ENCODE data around the gene PLCB4. TPM values are rescaled to one million over a fixed set of nuclear protein-coding genes. Genes with fewer than 3 reads are reported as not detected.

Gene PLCB4
- total RNA-seq, 1 experiment from 2014 or later, result 12.9 TPM

GRCh38 chr20:9424551-9424950, 355.7 kb downstream of the PLCB4 start:
- Mint-ChIP-seq H3K36me3 (ENCODE audit: insufficient read depth, unreplicated experiment) (no peaks in the 10 kb centered on the region), H3K27me3 (ENCODE audit: unreplicated experiment) (no peaks in the 10 kb centered on the region), H3K27ac (ENCODE audit: unreplicated experiment) (no peak overlapping the region), H3K4me3 (ENCODE audit: low read depth, unreplicated experiment) (no peak overlapping the region), H3K9me3 (ENCODE audit: low read depth, unreplicated experiment) (no peaks in the 10 kb centered on the region), H3K4me1 (ENCODE audit: low read depth, unreplicated experiment) (no peaks in the 10 kb centered on the region)
- TF ChIP-seq CTCF (IDR thresholded peaks at IDR 0.05; ENCODE audit: unreplicated experiment), result no peak
- intact Hi-C loops (cut with micrococcal nuclease; ENCODE audit: unreplicated experiment), result no loop called here
- no peak for DNase-seq
- CTCF ChIA-PET, result no interaction called here
- BruUV-seq (replicated peaks), result no TSS peak

GRCh38 chr20:9427430-9428291, 358.8 kb downstream of the PLCB4 start:
- Mint-ChIP-seq H3K27me3 (ENCODE audit: unreplicated experiment) (no peaks in the 10 kb centered on the region), H3K4me1 (ENCODE audit: low read depth, unreplicated experiment) (no peaks in the 10 kb centered on the region), H3K27ac (ENCODE audit: unreplicated experiment) (no peak overlapping the region), H3K4me3 (ENCODE audit: low read depth, unreplicated experiment) (no peak overlapping the region), H3K9me3 (ENCODE audit: low read depth, unreplicated experiment) (no peaks in the 10 kb centered on the region), H3K36me3 (ENCODE audit: insufficient read depth, unreplicated experiment) (no peaks in the 10 kb centered on the region)
- intact Hi-C loops (cut with micrococcal nuclease; ENCODE audit: unreplicated experiment), result no loop called here
- CTCF ChIA-PET, result no interaction called here
- DNase-seq, result no peak
- BruUV-seq (replicated peaks), result no TSS peak
- no peak for TF ChIP-seq CTCF (IDR thresholded peaks at IDR 0.05; ENCODE audit: unreplicated experiment)

GRCh38 chr20:9428292-9428607, 359.4 kb downstream of the PLCB4 start:
- H3K4me1 Mint-ChIP-seq (ENCODE audit: low read depth, unreplicated experiment), result no peaks in the 10 kb centered on the region
- no peak for DNase-seq
- TF ChIP-seq CTCF (IDR thresholded peaks at IDR 0.05; ENCODE audit: unreplicated experiment), result no peak
- H3K9me3 Mint-ChIP-seq (ENCODE audit: low read depth, unreplicated experiment), result no peaks in the 10 kb centered on the region
- H3K36me3 Mint-ChIP-seq (ENCODE audit: insufficient read depth, unreplicated experiment), result no peaks in the 10 kb centered on the region
- H3K27me3 Mint-ChIP-seq (ENCODE audit: unreplicated experiment), result no peaks in the 10 kb centered on the region
- no peak overlapping the region for H3K4me3 Mint-ChIP-seq (ENCODE audit: low read depth, unreplicated experiment)
- H3K27ac Mint-ChIP-seq (ENCODE audit: unreplicated experiment), result no peak overlapping the region
- BruUV-seq (replicated peaks), result no TSS peak
- intact Hi-C loops (cut with micrococcal nuclease; ENCODE audit: unreplicated experiment), result no loop called here
- CTCF ChIA-PET, result no interaction called here

GRCh38 chr20:9439806-9440205, 370.9 kb downstream of the PLCB4 start:
- intact Hi-C loops (cut with micrococcal nuclease; ENCODE audit: unreplicated experiment), result no loop called here
- no peak for TF ChIP-seq CTCF (IDR thresholded peaks at IDR 0.05; ENCODE audit: unreplicated experiment)
- no TSS peak for BruUV-seq (replicated peaks)
- no peak overlapping the region for H3K4me3 Mint-ChIP-seq (ENCODE audit: low read depth, unreplicated experiment)
- CTCF ChIA-PET, result interaction anchor here (1.6 kb wide), 1 partner anchor 22 kb away, joined by 3 read pairs; no protein-coding TSS in a partner anchor
- no peaks in the 10 kb centered on the region for H3K27me3 Mint-ChIP-seq (ENCODE audit: unreplicated experiment)
- no peaks in the 10 kb centered on the region for H3K36me3 Mint-ChIP-seq (ENCODE audit: insufficient read depth, unreplicated experiment)
- DNase-seq, result no peak
- H3K4me1 Mint-ChIP-seq (ENCODE audit: low read depth, unreplicated experiment), result no peaks in the 10 kb centered on the region
- H3K27ac Mint-ChIP-seq (ENCODE audit: unreplicated experiment), result no peak overlapping the region
- H3K9me3 Mint-ChIP-seq (ENCODE audit: low read depth, unreplicated experiment), result peaks cover 4% of the 10 kb centered on the region
